Measurements from ENCODE around the gene CDH13.

The CDH13 gene

DNA sequence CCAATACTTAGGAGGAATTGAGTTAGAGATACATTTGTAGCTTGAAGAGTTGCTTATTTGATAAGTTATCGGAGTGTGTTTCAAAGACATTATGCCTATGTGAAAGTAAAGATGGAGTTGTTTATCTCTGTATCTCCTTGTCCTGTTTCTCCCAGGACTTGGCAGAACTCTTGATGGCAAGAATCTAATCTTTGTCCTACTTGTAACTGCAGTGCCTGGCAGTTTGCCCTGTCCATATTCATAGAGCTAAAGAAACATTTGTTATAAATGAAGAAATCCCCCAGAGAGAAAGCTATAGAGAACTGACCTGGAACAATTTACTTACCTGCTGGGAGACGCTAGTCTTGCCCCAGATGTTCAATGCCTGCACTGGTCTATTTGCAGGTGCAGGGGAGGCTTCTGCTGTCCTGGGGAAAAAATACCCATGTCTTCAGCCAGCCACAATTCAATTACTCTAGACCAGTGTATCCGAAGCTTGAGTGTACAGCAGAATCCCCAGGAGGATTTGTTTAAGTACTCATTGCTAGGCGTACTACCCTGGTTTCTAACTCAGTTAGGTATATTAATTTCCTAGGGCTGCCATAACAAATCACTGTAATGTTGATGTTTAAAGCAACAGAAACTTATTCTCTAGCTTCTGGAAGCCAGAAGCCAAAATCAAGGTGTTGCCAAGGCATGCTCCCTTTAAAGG is 771.0 kb downstream of the CDH13 start:
- DNase-seq, result no peak

DNA sequence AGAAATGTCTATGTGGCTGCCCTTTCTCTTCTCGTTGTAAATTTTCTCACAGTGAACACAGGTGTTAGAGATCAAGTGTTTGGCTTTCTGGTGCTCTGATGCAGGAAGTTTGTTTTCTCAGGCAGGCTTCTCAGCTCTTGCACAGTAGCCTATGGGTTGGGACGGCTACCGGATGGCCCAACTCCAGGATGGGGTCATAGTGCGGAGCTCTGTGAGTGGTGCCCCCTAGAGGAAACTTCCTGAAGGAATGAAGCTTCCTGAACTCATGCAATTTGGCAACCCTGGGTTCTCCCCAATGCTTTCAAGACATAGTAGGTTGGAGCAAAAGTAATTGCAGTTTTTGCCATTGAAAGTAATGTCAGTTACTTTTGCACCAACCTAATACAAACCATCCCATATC is 773.5 kb downstream of the CDH13 start:
- DNase-seq, result no peak

DNA sequence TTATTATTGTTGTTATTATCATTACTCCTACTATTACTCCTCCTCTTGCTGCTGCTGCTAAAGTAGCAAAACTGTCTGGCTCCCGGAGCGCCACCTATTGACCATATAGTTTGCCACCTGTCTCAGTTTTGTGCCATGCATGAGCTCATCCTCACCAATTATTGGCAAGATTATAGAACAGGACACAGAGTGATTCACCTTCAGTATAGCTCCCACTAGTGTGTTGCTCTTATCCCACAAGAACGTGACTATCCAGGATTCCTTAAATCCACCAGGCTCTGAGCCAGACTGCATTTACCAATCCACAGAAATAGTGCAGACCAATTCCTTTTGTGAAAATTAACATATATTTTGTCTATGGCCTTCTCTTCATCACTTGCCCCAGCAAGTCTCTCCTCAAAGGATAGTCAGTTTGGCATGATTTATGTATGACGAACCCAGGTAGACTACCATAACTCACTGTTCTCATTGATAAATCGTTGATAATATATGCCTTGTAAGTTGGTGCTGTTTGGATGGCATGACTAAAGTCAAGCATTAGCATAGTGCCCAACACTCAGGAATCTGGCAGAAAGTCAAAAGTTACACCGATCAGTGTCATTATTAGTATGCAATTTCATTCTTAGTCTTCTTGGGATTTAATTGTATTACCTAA is 775.5 kb downstream of the CDH13 start:
- DNase-seq, result no peak

DNA sequence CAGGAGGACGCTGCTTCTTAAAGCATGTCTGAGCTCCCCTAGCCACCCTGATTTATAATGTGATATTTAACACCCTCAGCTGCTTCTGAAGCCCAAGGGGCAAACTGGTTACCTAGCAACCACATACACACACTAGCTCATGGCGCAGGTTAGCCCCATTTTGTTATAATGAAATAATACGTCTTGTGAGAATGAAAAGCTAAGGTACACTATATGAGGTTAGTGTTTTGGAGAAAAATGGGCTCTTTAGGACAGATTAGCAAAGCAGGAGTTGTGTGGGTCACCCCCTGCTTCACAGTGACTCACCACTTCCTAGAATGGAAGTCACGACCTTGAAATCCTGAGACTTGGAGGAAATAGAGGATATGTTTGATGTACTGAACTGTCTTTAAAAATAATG is 776.2 kb downstream of the CDH13 start:
- no peak for DNase-seq

DNA sequence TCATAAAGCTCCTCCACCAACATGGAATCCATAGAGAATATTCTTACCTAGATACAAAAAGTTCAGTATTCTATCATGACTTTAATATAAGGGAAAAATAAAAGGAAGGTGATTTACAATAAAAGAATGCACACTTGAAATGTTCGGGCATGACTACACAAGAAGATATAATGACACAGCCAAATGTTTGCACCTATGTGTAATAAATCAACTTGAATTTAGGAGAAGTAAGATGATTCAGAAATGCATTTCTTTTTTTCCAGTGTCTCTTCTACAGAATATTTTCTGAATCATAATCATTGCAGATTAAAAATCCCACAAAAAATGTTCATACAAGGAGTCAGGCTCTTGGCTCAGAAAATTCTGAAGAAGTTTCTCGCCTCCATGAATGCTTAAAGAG is 777.0 kb downstream of the CDH13 start:
- no peak for DNase-seq

DNA sequence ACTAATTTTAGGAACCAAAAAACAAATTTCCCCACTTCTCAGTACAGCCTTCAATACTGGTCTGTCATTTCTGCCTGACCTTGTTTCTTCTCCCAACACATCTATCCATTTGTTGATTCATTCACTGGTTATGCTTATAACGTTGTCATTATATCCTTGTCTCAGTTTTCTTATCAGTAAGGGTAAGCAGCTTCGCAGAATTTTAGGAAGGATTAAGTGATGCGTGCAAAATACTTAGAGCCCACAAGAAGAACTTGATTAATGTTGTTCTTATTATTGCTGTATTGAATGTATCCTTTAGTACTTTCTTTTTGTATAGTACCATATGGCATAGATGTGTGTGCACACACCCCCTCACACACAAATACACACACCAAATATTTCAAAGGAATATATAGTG is 777.5 kb downstream of the CDH13 start:
- no peak for DNase-seq

DNA sequence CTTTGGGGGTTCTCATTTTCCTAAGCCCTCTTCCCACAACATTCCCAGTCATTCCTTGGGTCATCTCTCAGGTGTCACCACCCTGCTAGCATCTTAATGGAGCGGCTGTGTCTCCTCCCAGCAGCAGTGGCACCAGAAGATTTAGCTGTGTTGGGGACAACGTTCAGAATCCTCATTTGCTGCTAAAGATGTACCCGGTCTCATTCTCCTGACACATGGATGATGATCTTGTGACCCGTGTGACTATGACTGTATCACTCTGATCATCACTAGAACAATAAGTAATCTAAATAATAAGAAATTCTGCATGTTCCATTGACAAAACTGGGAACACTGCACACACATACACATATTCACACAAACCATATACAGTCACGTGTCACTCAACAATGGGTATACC is 781.2 kb downstream of the CDH13 start:
- DNase-seq, result no peak

DNA sequence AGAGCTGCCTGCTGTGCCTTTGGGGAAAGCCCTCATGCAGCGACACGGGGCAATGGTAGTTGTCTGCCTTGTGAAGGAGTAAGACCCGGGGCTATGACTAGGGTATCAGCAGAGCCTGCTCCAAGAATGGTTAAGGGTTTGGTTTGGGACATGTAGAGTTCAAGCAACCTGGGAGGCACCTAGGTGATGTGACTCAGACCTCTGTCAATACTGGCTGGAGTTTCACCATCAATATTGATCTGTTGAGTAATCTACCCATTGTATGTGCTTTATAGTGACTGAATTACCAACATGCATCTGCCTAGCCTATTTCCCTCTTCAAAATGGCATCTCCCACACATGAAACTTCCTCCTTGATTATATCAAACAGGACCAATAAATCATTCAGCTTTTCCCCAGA is 782.6 kb downstream of the CDH13 start:
- DNase-seq, result no peak

DNA sequence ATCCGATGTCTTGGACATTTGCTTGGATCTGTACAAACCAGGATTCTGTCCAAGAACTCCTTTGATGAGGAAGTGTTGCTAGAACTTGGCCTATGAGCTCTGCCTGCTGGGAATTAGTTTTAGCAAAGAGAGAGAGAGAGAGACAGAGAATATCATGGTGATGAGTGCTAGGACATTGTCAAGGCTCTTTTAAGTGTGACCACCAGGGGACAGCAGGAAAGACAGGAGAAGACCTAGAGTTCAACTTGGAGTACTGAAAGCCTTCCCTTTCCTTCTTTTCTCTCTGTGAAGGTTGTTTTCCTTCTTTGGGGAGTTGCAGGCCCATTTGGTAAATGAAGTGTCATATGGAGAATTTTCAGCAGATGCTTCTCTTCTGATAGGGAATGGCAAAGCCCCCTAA is 791.8 kb downstream of the CDH13 start:
- no peak for DNase-seq

DNA sequence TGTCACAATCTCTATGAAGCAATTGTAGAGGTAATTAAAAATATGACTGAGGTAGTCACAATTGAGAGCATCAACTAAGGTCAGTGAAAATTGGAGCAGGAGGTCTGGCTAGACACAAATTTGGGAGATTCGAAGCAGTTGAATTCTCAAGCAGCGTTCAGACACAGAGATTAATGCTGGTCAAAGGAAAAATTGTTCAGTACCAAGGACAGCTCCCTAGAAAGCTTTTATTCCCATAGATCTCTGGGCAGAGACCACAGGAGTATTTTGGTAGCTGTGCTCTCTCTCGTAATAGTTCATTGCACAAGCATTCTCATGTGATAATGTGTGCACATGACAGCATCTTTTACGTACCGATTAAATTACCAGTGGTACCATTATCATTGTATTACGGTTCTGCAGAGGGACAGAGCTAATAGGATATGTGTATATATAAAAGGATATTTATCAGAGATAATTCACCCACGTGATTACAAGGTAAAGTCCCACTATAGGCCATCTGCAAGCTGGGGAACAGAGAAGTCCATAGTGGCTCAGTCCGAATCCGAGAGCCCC is 793.5 kb downstream of the CDH13 start:
- no peak for DNase-seq

DNA sequence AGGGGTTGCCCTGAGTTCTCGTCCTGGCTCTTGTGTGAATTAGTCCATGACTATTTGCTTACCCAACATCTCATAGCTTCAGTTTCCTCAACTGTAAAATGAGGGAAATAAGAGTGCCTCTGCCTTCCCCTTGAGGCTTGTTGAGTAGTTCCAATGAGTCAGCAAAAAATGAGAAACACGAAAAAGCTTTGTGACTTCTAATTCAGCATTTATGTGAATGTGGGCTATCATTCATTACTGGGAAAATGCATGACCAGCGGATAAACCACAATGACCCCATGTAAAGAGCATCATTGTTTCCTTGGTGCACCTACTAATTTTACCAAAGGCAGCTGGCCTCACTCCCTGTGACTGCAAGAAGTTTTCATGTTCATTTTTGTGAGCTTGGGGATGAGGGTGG is 806.4 kb downstream of the CDH13 start:
- no peak for DNase-seq

DNA sequence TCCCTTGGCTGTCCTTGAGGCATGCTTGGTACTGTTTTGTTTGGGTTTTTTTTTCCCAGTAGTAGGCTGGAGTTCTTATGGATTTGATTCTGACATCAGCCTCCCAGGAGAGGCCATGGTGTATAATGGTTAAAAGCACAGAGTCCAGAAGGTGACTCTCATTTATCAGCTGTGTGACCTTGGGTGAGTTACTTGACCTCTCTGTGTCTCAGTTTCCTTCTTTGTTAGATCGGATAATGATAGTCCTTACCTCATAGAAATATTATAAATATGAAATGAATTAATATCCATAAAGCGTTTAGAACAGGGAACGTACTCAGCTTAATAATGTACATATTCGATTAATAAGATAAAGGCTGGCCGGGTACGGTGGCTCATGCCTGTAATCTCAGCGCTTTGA is 810.3 kb downstream of the CDH13 start:
- no peak for DNase-seq

DNA sequence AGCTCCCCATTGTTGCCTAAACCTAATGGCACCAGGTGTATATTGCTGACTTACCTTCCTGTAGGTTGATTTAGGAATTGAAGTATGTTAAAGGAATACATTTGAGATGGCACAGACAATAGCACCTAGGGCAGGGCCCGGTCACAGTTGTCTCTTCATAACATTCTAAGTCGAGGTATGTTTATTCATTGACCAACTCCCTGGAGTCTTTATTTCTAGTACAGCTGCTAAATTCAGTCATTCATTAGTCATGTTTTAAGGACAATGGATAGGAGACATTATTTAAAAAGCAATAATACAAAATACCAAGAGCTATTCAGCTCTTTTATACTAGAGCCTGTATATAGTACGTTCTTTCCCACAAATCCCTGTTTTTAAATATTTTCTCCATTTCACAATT is 811.6 kb downstream of the CDH13 start:
- no peak for DNase-seq

DNA sequence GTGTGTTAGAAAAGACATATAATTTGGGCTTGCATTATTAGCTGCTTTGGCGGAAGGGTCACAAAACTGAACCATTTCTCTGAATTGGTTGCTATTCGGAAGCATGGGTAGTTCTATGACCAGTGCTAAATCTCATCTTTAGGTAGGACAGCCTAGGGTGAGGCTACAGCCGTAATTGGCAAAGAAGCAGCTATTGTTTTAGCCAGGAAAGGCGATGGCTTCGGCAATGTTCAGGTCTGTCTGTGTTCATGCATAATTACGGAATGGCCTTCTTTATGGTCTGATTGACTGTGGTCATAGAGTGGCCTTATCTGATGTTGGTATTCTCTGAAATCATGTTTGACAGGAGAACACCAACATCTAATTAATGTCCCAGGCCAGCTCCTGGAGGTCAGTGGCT is 812.6 kb downstream of the CDH13 start:
- no peak for DNase-seq

DNA sequence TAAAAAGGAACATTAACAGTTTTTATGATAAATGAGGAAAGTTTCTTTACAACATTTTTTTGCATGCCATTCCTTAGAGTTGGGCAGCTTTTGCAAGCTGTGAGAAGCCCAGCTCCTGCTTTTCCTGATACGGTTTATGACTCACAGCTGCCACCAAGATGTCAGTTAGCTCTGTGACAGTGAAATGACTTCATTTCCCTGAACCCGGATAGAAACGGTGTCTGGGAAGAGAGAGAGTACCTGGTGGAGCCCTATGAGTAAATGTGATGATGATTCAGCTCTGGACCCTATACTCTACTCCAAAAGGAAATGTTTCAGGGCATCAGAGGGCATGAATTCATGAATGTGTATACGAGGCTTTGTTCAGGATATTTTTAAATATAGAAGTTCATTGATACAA is 814.7 kb downstream of the CDH13 start:
- no peak for DNase-seq

DNA sequence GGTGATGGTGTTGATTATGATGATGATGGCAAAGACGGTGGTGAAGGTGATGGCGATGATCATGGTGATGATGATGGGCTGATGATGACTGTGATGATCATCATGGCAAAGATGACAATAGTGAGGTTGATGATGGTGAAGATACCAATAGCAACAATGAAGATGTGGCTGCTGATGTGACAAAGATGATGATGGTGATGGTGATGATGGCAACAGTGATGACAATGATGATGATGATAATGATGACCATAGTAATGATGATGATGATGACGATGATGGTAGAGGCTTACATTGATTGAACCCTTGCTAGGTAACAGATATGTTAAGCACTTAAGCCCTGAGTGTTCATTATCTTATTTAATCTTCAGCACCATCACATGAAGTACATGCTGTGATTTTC is 817.2 kb downstream of the CDH13 start:
- DNase-seq, result no peak

DNA sequence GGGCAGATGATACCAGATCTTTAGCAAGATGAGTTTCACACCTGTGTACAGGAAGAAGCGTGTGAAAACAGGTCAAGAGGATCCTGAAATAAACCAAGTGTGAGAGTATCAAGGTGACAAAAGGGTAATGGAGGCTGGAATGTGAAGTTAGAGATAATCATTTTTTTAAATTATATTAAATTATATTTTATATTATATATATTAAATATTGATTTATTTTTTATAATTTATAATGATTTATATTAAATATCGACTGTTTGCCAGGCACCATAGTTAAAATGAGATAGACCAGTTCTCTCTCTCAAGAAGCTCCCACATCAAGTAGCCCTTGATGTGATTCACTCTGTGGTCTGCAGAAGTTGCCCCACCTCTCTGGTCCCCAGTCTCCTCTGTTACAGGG is 820.8 kb downstream of the CDH13 start:
- no peak for DNase-seq

DNA sequence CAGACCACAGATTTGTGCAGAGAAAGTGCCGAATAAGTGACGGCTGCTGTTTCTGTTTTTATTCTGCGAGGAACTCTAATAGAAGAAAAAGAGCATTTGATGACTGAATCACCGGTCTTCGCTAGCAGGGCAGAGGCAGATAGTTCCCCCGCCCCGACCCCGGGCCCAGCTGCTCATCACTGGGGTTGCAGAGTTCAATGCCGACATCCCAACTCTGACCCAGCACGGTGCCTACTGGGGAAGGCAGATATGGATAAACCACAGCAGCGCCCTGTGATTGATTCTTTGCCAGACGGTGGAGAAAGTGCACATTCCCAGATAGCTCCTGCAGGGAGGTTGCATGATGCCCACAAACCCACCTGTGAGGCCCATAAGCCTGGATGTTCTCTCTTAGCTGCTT is 823.1 kb downstream of the CDH13 start:
- no peak for DNase-seq

DNA sequence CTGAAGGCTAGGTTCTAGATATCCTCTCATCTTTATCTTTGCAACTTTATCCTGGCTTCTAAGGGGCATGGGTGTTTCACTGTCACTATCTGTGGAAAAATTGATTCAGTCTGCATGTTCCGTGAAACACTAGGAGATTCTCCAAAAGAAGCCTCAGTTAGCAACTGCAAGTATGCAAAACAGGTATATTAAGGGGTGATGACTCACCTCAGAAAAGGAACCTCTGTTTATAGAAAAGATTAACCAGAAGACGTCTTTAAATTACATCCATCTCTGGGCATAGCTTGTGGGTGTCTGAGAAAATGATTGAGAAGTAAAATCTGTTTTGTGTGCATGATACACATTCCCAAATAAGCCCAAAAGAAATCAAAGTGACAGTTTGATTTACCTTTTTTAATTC is 827.2 kb downstream of the CDH13 start:
- no peak for DNase-seq

DNA sequence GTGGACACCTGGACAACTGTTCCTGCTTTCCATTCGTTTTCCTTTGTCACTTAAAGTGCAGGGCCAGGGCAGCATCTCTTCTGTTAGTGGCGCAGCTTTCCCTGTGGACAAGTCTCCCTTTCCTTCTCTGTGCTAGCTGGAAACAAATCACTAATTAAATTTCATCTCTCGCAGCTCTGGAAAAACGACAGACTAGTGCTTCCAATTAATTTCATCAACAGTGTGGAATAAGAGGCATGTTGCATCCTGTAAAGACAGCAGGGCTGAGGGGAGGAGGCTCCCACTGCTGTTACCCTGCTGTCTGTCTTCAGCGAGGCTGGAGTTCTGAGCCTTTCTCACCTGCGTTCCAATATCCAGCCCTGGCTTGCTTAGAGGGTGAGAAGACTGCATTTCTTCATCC is 828.9 kb downstream of the CDH13 start:
- DNase-seq, result no peak

DNA sequence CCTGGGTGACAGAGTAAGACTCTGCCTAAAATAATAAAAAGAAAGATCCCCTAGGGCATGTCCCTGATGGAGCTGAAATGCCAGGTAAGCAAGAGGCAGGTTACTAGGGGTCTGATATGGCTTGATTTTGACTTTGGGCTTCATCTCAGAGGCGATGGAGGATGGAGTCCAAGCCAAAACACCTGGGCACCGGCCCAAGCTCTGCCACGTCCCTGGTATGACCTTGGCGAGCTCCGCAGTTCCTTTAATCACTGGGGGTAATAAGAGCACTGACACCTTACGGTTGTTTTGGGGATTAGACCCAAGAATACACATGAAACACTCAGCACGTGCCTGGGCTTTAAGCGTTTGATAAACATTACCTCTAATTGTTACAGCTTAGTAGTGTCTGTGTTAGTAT is 830.2 kb downstream of the CDH13 start:
- DNase-seq, result no peak

DNA sequence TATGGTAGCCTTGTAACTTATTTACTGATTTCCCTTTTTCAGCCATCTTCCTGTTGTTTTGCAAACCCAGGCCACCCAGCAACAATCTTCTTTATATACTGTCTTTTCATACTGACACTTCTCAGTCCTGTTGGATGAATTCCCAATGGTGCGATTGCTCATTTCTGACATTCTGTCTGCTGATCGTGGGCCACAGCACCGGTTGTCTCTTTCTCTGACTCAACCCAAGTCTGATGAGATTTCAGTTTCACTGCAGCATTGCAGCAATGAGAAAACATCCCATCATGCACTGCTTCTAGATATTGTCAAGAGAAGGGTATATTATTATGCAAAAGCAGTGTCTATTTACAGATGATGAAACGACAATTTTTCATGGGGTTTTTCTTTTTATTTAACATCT is 831.8 kb downstream of the CDH13 start:
- no peak for DNase-seq

DNA sequence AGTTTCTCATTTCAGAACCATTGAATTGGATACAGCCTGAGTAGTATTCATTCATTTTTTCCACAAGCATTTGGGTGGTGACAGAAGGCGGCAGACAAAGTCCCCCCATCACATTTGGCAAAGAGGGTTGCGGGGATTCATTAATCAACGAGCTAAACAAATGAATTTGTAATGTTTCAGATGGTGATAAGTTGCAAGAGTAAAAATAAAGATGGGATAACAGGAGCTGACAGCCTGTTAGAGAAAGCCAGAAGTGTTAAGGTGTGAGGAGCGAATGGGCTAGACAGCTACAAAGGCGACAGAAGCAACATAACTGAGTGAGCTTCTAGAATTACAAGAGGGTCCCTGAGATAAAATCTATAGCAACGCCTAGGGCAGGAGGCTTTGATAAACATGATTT is 838.2 kb downstream of the CDH13 start:
- DNase-seq, result no peak

DNA sequence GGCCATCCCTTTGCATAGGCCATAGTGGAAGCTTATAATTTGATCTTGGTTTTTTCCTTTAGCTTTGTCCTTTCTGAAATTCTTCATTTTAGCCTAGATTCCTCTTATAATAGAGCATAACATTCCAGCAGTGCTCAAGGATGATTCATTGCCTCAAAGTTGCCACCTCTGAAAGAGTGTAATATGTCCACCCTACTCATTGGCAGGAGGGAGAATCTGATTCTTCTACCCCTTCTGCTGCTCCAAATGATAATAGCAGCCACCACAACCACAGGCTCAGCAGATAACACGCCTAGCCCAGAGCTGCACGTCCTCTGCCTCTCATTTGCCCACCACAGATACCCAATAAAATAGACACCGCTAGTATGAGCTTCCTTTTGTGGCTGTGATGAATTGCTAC is 843.6 kb downstream of the CDH13 start:
- no peak for DNase-seq
